ENCODE measurements around the gene KLHL29.
A peak's percentile ranks its signal among the peaks of the same experiment; 100 is the strongest.

The KLHL29 gene

GRCh38 chr2:23536326-23536725, 151.3 kb downstream of the KLHL29 start:
- no peak for DNase-seq

DNA sequence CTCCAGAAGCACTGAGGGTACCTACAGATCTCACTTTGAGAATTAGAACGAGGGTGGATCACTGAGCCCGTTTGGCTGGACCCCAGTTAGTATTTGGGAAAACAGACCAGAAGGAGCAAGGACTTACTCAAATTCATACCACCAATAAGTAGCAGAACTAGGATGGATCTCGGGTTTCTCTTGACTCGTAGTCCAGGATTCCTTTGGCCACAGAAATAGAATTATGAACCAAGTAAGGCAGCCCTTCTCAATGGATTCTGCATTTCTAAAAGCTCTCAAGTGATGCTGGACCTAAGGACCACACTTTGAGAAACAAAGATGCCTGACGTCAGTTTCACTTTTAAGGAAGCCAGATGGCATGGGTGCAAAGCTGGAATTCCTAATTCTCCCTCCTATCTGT, 153.0 kb downstream of the KLHL29 start:
- DNase-seq: no peak

- DNase-seq: no peak
Measured at GRCh38 chr2:23538566-23538965, 153.6 kb downstream of the KLHL29 start.

GRCh38 chr2:23540804-23541360, 155.9 kb downstream of the KLHL29 start:
- DNase-seq: no peak

GRCh38 chr2:23541503-23542229, 156.7 kb downstream of the KLHL29 start:
- DNase-seq: no peak

DNA sequence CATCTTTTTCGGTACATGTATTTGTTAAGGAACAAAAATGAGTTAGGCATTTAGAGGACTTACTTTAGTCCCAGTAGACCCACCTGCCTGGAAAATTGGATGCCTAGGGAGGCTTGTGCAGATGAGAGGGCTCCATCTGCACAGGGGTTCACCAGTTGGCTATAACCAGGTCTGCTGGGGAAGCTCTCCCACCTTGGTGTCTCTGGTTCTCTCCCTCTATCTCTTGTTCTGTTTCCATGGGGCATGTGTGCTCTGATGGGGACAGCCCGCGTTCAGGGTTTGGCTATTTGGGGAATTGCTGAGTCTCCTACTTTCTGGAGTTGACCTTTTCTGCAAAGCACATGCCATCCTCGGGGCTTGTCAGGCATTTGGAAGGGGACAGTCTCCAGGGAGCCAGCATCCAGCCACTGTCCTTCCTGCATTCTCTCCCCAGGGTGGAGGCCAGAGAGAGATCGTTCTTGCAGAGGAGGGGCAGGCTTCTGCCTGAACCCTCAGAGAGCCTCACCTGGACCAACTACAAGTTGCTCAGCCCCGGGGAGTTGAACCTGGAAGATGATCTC, 157.3 kb downstream of the KLHL29 start:
- DNase-seq: no peak

DNA sequence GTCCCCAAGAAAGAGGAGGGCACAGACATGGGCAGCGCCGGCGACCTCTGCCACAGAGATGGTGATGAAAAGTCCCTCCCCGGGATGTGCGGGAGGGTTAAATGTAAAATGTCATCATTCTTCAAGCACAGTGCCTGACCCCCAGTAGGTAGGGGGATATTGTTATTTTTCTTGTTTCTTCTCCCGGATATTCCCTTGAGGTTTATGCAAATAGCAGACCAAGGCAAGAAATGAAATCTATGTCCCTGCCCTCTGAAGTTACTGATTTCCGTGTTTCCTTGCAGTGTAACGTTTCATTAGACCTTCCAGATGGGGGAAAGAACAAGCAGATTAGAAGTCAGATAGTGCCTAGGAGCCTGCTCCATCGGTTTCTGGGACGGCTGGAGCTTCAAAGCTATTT, 158.3 kb downstream of the KLHL29 start:
- DNase-seq: no peak

DNA sequence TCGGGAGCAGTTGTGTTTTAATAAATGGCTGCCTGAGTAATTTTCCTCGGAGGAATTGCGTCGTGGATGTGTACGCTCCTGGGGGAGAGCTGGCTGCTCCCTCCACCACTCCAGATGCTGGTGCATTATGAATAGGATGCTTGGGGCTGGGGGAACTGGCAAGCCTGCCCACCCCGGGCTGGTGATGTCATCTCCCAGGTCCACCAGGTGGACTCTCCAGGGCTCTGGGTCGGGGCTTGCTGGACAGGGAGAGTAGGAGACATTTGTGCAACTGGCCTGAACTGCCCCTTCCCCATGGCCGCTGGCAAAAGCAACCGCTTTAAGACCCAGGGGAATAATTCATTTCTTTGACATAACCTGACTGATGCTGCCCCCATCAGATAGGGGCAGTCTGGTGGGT, 158.7 kb downstream of the KLHL29 start:
- DNase-seq: no peak

DNA sequence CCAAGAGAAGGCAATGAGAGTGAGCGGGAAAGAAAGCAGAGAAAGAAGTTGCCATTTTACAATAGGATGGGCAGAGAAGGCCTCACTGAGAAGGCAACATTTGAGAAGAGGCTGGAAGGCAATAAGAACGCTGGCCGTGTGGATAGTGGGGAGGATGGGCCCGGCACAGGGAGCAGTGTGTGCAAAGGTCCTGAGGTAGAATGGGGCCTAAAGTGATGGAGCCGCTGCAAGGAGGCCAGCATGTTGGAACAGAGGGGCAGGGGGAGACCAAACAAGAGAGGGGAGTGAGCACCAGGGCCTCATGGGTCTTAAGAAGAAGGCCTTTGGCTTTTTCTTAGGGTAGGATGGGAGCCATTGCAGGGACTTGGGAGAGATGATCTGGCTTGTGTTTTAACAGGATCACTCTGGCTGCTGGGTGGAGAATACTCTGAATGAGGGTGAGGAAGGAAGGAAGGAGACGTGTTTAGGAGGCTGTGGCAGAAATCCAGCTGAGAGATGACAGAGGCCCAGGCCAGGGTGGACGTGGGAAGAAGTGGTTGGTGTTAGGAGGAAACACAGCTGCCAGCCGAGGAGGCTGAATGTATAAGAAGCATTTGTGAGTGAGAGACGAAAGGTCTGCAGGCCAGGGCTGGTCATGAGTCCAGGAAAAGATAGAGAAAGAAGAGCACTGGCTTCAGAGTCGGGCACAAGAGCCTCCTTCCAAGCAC, 159.8 kb downstream of the KLHL29 start:
- no peak for DNase-seq

GRCh38 chr2:23545396-23545795, 160.4 kb downstream of the KLHL29 start:
- DNase-seq: no peak

- DNase-seq: no peak
Measured at GRCh38 chr2:23545811-23546210, 160.8 kb downstream of the KLHL29 start.

GRCh38 chr2:23546913-23547312, 161.9 kb downstream of the KLHL29 start:
- no peak for DNase-seq

- no peak for DNase-seq
Measured at GRCh38 chr2:23547725-23548124, 162.7 kb downstream of the KLHL29 start.

DNA sequence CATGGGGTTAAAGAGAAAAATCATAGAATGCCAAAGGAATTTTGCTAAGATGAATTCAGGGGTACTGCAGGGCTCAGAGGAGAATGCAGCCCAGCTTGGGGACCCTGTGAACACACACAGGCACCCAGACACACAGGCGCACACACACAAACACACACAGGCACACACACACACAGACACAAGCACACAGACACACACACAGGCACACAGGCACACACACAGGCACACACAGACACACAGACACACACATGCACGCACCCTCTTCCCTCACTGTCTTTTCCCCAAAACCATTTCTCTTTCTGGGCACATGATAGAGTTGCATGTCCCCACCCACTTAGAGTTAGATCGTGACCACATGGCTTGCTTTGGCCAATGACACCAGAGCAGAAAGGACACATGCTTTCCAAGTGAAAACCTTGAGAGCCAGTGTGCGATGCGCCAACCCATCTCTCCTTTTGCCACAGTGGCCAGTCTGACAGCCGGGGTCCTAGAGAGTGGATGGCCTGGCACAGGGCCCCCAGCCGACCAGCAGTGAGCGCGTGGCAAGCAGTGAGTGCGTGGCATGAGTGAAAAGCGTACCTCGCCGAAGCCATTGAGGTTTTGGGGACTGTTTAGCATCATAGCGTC, 163.3 kb downstream of the KLHL29 start:
- no peak for DNase-seq

DNA sequence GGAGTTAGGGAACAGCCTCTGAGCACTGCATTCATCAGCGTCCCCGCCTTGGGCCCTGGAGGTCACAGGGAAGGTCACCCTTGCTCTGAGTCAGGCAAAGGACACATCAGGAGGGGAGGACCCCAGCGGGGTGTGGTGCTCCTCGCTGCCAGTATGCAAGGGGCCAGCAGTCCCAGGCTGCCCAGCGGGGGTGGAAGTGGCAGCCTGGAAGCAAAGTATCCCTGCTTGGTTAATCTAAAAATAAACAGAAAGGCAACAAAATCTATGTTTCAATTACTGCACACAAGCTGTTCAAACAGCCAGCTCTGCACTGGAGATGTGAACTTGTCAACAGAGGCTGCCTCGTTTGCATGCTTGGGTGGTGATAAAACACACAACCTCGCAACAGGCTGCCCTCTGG, 164.1 kb downstream of the KLHL29 start:
- peak; percentile 56 for DNase-seq

- no peak for DNase-seq
Measured at GRCh38 chr2:23549821-23550530, 165.0 kb downstream of the KLHL29 start.

DNA sequence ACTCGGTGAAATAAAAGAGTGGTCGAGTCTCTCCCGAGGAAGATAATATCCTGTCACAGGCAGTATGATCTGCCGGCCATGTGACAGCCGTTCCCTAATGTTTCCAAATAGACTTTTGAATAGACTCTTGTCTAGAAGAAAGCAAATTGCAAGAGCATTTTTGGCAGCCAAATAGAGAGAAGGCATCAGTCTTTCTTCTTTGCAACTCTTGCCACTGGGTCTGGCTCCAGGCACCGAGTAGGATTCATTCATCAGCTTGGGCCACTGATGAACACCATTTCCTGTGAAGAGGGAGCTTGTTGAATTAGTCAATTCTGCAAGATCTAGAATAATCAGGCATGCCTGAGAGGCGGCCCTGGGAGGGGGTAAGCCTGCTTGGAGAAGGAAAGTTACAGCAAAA, 165.6 kb downstream of the KLHL29 start:
- no peak for DNase-seq

- DNase-seq: no peak
Measured at GRCh38 chr2:23551875-23552274, 166.9 kb downstream of the KLHL29 start.

DNA sequence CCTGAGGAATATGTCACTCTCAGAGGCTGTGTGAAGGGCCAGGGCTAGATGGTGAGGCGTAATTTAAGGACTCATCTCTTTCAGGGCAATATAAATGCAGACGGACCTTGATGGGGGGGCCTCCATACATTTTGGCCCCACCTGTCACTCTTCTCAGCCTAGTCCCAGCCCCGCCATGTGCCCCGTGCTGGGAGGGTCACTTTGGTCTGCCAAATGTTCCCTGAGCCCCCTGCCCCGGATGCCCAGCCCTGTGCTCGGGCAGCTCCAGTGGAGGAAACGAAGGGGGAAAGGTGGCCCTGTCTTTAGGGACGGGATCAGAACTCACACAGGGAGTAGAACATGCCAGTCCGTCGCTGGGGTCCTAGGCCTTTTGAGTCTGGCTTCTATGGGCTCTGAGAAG, 168.6 kb downstream of the KLHL29 start:
- DNase-seq: no peak

DNA sequence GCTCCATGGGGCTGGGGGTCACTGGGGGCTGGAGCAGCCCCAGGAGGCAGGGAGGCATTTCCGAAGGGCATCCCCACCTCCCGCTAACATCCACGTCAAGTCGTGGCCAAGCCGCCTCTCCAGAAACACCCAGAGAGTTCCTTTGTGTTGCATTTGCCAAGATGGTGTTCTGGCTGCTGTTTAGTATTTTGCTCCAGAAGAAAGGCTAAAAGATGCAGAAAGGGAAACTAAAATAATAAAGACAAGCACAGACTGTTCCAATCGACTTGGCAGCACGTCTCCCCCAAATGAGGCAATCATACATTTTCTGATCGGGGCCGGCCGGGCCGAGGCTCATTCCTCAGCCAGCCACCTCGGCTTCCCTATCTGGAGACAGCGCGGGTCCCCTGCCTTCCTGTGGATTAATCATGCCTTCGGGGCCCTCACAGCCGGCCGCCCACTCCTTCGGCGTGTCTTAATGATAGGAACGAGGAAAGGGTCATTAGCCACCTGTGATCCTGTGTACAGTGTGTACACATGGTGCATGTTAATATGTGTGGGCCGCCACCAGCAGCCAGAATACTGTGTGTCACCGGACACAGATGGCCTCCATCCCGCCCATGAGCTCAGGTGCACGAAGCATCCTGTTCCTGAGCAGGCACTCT, 169.2 kb downstream of the KLHL29 start:
- DNase-seq: no peak

GRCh38 chr2:23555944-23556343, 171.0 kb downstream of the KLHL29 start:
- DNase-seq: no peak

GRCh38 chr2:23556929-23557328, 171.9 kb downstream of the KLHL29 start:
- no peak for DNase-seq
